Stimulated activated CD8-positive, alpha-beta memory T cell treated with anti-CD3 and anti-CD28 coated beads, Interleukin-4, amount 100 ng/mL, for 24 hours (primary cell): ENCODE data around the gene TIMM22.
"Not testable (repeated sequence)": the region's sequence is repeated elsewhere in the genome, so short reads cannot be mapped to it uniquely, and the experiment has no call there.

Source experiments
- DNase-seq: peaks from one replicate; pipeline ENCODE4 v3.0.0-alpha.2; 2020; ENCODE audit warnings: low read depth

TIMM22 gene

GRCh38 chr17:996554-997344 is at the start of gene TIMM22:
TIMM22 (plus strand) TSS chr17:997129; CDS start chr17:997143, 14 bp downstream.
- peak; percentile 85 for DNase-seq

DNA sequence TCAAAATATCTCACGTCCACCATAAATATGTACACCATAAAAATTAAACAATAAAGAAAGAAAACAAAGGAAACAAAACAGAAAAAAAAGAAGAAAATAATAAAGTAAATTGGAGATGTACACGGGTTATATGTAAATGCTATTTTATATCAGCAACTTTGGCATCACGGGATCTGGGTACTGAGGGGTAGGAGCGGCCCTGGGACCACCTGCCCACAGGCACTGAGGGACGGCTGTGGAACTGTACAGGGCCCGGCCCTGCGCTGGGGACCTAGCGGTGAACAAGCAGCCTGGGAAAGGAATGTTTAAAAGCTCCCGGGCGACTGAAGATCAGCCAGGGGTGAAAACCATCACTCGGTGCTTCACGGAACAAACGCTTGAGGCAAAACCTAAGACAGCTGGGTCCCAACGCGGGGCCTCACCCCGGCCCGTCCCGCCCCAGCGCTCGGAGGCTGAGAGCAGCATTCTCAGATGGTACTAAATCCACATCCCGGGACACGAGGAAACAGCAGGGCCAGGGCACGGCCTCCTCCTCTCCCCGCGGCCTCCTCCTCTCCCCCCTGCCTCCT is 48.6 kb upstream of the TIMM22 start:
- DNase-seq = no peak

GRCh38 chr17:949623-950303 is 47.2 kb upstream of the TIMM22 start:
- no peak for DNase-seq

GRCh38 chr17:951325-952132 is 45.4 kb upstream of the TIMM22 start:
- no peak for DNase-seq

DNA sequence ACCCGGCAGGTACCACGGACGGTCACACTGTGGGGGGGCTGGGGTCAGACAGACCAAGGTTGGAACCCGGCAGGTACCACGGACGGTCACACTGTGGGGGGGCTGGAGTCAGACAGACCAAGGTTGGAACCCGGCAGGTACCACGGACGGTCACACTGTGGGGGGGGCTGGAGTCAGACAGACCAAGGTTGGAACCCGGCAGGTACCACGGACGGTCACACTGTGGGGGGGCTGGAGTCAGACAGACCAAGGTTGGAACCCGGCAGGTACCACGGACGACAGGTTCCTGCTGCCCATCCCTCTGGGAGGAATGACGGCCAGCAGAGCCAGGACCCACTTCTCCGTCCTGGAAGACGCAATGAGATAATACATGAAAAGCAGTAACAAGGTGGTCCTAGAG is 44.3 kb upstream of the TIMM22 start:
- not testable (repeated sequence) for DNase-seq

DNA sequence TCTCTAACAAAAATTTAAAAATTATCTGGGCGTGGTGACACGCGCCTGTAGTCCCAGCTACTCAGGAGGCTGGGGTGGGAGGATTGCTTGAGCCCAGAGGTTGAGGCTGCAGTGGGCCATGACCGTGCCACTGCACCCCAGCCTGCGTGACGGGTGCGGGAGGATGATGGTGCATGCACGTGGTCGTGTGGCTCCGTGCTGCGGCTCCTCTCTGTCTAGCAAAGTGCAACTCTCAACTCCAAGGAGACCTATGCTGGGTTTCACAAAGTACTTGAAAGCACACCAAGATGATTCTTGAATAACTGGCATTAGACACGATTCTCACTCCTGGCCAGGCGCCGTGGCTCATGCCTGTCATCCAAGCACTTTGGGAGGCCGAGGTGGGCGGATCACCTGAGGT is 43.2 kb upstream of the TIMM22 start:
- no peak for DNase-seq

DNA sequence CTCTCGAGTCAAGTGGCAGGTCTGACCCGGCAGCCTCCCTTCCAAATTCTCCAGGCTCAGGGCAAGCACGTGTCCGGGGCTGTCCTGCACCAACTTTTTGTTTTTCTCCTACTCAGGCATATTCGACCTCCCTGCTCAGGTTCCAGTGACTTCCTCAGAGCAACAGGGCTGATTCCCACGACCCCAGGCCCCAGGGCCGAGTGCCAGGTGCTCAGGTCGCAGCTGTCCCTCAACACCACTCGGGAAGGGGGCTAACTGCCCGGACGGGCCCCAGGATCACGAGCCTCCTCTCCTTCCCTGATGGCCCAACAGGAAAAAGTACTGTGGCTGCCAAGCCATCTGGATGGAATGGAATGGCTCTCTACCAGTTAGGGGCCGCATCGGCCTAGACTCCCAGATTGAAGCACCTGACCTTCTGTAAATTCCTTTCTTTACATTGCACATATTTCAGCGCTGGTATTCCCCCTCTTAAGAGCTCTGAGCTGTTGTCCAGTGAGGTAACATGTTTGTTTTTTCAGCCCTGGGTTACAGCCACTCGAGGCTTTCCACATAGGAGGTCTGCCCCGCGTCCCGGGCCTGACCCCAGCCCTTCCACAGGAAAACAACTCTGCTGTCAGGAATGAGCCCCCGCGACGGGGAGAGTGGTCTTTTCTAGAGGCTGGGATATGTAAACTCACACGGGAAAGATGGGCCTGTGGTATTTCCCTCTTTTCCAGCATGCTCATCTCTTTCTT is 42.3 kb upstream of the TIMM22 start:
- DNase-seq = no peak

DNA sequence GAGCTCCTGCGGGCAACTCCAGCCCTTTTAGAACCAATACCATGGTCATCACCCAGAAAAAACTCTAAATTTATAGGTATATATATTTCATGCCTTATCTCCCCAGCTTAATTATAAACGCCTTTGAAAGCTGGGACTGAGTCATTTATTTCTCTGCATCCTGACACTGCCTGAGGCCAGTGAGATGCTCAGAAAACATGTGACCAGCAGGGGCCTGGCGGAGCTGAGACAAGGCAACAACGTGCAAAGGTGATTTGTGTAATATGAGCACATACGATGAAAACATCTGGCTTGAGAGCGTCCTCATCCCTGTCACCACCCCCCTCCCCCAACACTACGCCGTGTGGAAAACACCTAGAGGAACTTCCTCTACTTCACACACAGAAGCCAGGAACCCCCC is 40.0 kb upstream of the TIMM22 start:
- no peak for DNase-seq

GRCh38 chr17:957856-958421 is 39.0 kb upstream of the TIMM22 start:
- DNase-seq = no peak

GRCh38 chr17:958712-959451 is 38.0 kb upstream of the TIMM22 start:
- no peak for DNase-seq

- no peak for DNase-seq
Observed at GRCh38 chr17:962166-962565, 34.8 kb upstream of the TIMM22 start.

GRCh38 chr17:962670-963069 is 34.3 kb upstream of the TIMM22 start:
- no peak for DNase-seq

GRCh38 chr17:964876-965275 is 32.1 kb upstream of the TIMM22 start:
- no peak for DNase-seq

DNA sequence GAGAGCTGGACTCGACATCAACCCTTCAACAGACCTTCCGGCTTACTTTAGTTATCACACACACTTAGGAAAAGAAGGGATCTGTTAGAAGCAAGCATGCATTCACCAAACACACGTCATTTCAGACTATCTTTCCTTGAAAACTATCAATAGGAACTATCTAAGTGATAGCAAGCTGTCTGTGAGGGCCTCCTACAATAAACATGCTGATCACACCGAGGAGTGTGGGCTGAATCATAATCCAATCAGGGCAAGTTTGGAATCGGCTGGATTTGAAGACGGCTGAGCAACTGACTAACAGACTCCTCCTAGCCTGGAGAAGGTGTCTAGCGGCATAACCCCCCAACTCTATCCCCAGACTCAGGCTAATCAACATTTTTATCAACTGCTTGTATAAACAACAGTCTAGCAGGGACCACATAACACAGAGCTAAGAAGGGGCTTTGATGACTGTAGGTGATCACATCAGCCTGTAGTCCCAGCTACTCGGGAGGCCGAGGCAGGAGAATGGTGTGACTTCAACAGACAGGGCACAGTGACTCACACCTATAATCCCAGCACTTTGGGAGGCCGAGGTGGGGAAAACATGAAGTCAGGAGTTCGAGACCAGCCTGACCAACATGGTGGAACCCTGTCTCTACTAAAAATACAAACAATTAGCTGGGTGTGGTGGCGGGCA is 31.5 kb upstream of the TIMM22 start:
- no peak for DNase-seq

DNA sequence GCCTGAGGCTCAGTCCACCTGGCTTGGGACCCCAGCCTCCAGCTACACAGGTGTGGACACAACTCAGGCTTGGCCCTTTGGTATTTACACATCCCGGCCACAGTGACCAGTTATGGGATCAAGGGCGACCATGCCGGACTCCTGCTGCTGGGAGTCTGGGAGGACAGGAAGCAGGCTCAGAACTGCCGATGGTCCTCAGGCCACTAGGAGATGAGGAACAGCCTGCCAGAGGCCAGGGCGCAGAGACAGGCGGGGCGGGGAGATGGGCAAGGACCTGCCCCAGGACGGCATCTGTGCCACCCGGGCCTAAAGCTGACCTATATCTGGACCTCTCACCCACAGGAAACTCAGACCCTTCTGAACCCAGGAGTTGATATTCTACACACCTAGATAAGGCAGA is 29.8 kb upstream of the TIMM22 start:
- DNase-seq = no peak

- DNase-seq = no peak
Observed at GRCh38 chr17:968812-969730, 27.9 kb upstream of the TIMM22 start.

DNA sequence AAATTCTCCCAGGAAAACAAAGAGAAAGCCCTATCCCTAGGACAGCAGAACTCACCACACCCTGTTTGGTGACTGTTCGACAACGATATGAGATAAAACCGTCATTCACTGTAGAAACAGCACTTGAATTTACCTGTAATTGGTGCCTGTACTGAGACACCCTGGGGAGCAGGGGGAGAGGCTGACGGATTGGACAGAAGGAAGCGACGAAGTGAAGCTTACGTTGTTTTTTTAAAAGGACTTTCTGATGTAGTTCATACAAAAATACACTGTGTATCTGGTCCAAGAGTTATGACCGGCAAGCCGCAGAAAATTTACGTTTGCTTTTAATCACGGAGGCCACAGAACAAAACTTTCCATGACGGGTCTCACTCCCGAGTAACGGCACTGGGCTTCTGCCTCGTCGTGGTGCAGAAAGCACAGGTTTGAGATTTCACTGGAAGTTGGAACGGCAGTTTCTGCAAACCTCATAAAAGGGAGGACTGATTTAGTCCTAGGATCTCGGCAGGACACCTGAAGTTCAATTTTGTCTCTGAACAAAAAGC is 27.0 kb upstream of the TIMM22 start:
- DNase-seq = no peak

DNA sequence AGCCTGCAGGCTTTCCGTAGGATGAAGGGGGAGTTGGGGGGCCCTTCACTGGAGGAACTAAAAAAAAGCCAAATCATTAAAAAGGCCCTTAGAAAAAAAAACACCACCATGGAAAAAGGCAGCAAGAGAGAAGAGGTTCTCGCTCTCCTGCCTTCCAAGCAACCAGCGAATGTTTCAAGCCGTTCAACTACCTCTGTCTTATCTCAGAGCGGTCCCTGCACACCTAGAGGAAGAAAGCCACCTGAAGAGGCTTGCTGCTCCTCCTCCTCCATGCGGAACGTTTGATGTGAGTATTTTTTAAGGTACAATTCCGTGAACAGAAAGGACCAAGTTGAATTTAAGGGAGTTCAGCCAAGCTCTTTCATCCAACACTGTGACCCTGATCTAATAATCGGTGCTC is 26.6 kb upstream of the TIMM22 start:
- DNase-seq = no peak

GRCh38 chr17:971861-972260 is 25.1 kb upstream of the TIMM22 start:
- DNase-seq = not testable (repeated sequence)
